ENCODE measurements around the gene BICRAL.
"Not testable (repeated sequence)": the region's sequence is repeated elsewhere in the genome, so short reads cannot be mapped to it uniquely, and the experiment has no call there.

The BICRAL gene

GRCh38 chr6:42805297-42805861 lies 23.5 kb downstream of the BICRAL start:
- no peak for DNase-seq

- DNase-seq: not testable (repeated sequence)
These were observed 24.5 kb downstream of the BICRAL start for GRCh38 chr6:42806359-42806758.

GRCh38 chr6:42808492-42809483 lies 26.9 kb downstream of the BICRAL start:
- no peak for DNase-seq

- no peak for DNase-seq
These were observed 31.3 kb downstream of the BICRAL start for GRCh38 chr6:42813074-42813645.

GRCh38 chr6:42813906-42814444 lies 32.1 kb downstream of the BICRAL start:
- DNase-seq: no peak

GRCh38 chr6:42815726-42816125 lies 33.9 kb downstream of the BICRAL start:
- not testable (repeated sequence) for DNase-seq

GRCh38 chr6:42817907-42818306 lies 36.1 kb downstream of the BICRAL start:
- no peak for DNase-seq

- DNase-seq: no peak
These were observed 36.6 kb downstream of the BICRAL start for GRCh38 chr6:42818416-42818815.

GRCh38 chr6:42818878-42819277 lies 37.0 kb downstream of the BICRAL start:
- no peak for DNase-seq

- no peak for DNase-seq
These were observed 38.1 kb downstream of the BICRAL start for GRCh38 chr6:42819803-42820511.

- no peak for DNase-seq
These were observed 38.9 kb downstream of the BICRAL start for GRCh38 chr6:42820512-42821340.

- DNase-seq: no peak
These were observed 39.5 kb downstream of the BICRAL start for GRCh38 chr6:42821341-42821668.

- DNase-seq: no peak
These were observed 40.0 kb downstream of the BICRAL start for GRCh38 chr6:42821846-42822245.

- DNase-seq: no peak
These were observed 47.8 kb downstream of the BICRAL start for GRCh38 chr6:42829561-42830092.

GRCh38 chr6:42831237-42831636 lies 49.4 kb downstream of the BICRAL start:
- DNase-seq: no peak

GRCh38 chr6:42834056-42834455 lies 52.2 kb downstream of the BICRAL start:
- DNase-seq: no peak

- no peak for DNase-seq
These were observed 60.2 kb downstream of the BICRAL start for GRCh38 chr6:42841844-42842584.

GRCh38 chr6:42845327-42845694 lies 63.5 kb downstream of the BICRAL start:
- DNase-seq: no peak

- no peak for DNase-seq
These were observed 64.7 kb downstream of the BICRAL start for GRCh38 chr6:42846505-42846904.

- no peak for DNase-seq
These were observed 66.8 kb downstream of the BICRAL start for GRCh38 chr6:42848700-42849099.

- no peak for DNase-seq
These were observed 69.7 kb downstream of the BICRAL start for GRCh38 chr6:42851599-42851998.

Measured in activated CD4-positive, alpha-beta T cell treated with anti-CD3 and anti-CD28 coated beads for 1 hour (primary cell).